HEK293T (cell line): Measurements from ENCODE around the gene DOCK1.

ENCODE experiments used
- BHLHE40 ChIP-seq: fragments of 450-650 bp; IDR thresholded peaks from 2 replicates; pipeline ENCODE4 v1.6.1; 2016; ENCODE audit warnings: mild to moderate bottlenecking, moderate library complexity, borderline replicate concordance
- ELF4 ChIP-seq: fragments of 450-650 bp; IDR thresholded peaks from 2 replicates; pipeline ENCODE4 v1.6.1; 2017; ENCODE audit warnings: antibody characterized with exemption
- FOXA1 ChIP-seq: fragments of 450-650 bp; IDR thresholded peaks from 2 replicates; pipeline ENCODE4 v1.6.1; 2016; ENCODE audit warnings: mild to moderate bottlenecking
- FOXM1 ChIP-seq: fragments of 450-650 bp; IDR thresholded peaks from 2 replicates; pipeline ENCODE4 v1.6.1; 2017; ENCODE audit warnings: mild to moderate bottlenecking, borderline replicate concordance
- HDGF ChIP-seq: fragments of 450-650 bp; IDR thresholded peaks from 2 replicates; pipeline ENCODE4 v1.6.1; 2017; ENCODE audit warnings: antibody characterized with exemption, borderline replicate concordance
- SUZ12 ChIP-seq: fragments of 450-650 bp; IDR thresholded peaks from 2 replicates; pipeline ENCODE4 v1.6.1; 2016; ENCODE audit warnings: mild to moderate bottlenecking
- TARDBP ChIP-seq: fragments of 450-650 bp; IDR thresholded peaks from 2 replicates; pipeline ENCODE4 v1.6.1; 2016
- ZNF384 ChIP-seq: fragments of 450-650 bp; IDR thresholded peaks from 2 replicates; pipeline ENCODE4 v1.6.1; 2016
- TF ChIP-seq, protein P1 (sequence below): fragments of 450-650 bp; IDR thresholded peaks from 2 replicates; pipeline ENCODE4 v1.6.1; 2016

DNA sequence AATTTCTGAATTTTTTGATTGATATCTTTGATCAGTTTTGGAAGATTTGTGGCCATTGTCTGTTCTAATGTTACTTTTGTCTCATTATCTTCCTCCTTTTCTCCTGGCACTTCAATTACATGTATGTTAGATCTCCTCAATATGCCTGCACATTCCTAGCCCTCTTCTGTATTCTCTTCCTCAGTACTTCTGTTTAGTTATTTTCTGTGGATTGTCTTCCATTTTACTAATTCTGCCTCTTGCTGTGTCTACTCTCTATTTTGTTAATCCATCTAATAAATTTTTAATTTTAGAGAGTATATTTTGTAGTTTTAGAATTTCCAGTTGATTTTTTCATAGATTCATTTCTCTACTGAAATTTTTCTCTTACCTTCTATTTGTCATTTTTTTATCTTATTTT, 154.1 kb downstream of the DOCK1 start:
- no peak for TF ChIP-seq FOXA1
- TF ChIP-seq ELF4 = no peak
- no peak for TF ChIP-seq BHLHE40
- no peak for TF ChIP-seq FOXM1
- TF ChIP-seq, protein P1, sequence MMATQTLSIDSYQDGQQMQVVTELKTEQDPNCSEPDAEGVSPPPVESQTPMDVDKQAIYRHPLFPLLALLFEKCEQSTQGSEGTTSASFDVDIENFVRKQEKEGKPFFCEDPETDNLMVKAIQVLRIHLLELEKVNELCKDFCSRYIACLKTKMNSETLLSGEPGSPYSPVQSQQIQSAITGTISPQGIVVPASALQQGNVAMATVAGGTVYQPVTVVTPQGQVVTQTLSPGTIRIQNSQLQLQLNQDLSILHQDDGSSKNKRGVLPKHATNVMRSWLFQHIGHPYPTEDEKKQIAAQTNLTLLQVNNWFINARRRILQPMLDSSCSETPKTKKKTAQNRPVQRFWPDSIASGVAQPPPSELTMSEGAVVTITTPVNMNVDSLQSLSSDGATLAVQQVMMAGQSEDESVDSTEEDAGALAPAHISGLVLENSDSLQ = no peak
- TF ChIP-seq ZNF384 = no peak
- TF ChIP-seq HDGF = no peak
- TF ChIP-seq SUZ12 = no peak
- TF ChIP-seq TARDBP = no peak
